Breast epithelium (tissue), 4 donors: ENCODE results near the gene NRXN3. TPM values are rescaled to one million over a fixed set of nuclear protein-coding genes. Genes with fewer than 3 reads are reported as not detected.

Experiments
- DNase-seq, 2 donors: peaks; one replicate each; pipeline ENCODE4 v3.0.0-alpha.2; 2019; ENCODE audit warnings: low spot score in 2 of 2
- H3K27ac ChIP-seq, 2 donors: fragments of 200-600 bp; sonication (generic) in 1 of 2; one replicate each; pipeline ENCODE4 v1.5.1; 2016 to 2019; ENCODE audit warnings: mild to moderate bottlenecking in 1 of 2
- H3K27me3 ChIP-seq, 2 donors: fragments of 200-600 bp; sonication (generic) in 1 of 2; one replicate each; pipeline versions ENCODE4 v1.5.1 to v1.6.0; 2017 to 2019; ENCODE audit warnings: control low read depth in 1 of 2, mild to moderate bottlenecking in 1 of 2
- H3K36me3 ChIP-seq: fragments of 200-600 bp; one replicate; pipeline ENCODE4 v1.5.1; 2019
- H3K4me1 ChIP-seq, 2 donors: fragments of 200-600 bp; sonication (generic); one replicate each; pipeline ENCODE4 v1.5.1; 2016 to 2019; ENCODE audit warnings: control low read depth in 1 of 2
- H3K4me3 ChIP-seq, 3 donors: fragments of 200-600 bp; sonication (generic); 1 replicate in 2 of 3; 2 replicates in 1 of 3; pipeline ENCODE4 v1.5.1; 2016 to 2019; ENCODE audit warnings: mild to moderate bottlenecking in 3 of 3, moderate library complexity in 2 of 3
- H3K9me3 ChIP-seq, 2 donors: fragments of 200-600 bp; sonication (generic) in 1 of 2; one replicate each; pipeline ENCODE4 v1.5.1; 2016 to 2019; ENCODE audit warnings: control low read depth in 1 of 2
- POLR2A ChIP-seq: fragments of 450-650 bp; IDR thresholded peaks from one replicate; pipeline ENCODE4 v1.6.1; 2016; ENCODE audit warnings: antibody characterized with exemption, mild to moderate bottlenecking, moderate library complexity
- POLR2AphosphoS5 ChIP-seq, 3 donors: sonication (generic); formaldehyde crosslinking; IDR thresholded peaks; one replicate each; pipeline ENCODE4 v1.6.1; 2017; ENCODE audit warnings: antibody characterized with exemption in 3 of 3
- intact Hi-C: fragments of 100-400 bp; cut with DNase I; formaldehyde crosslinking; loops from one replicate; pipeline ENCODE4 v1.15.1; 2023; ENCODE audit warnings: low total_unique reads
- total RNA-seq, 3 donors: library from RNA; depleted of rRNA; stranded (reverse); fragments of >200 nt; gene quantifications; one replicate each; pipeline ENCODE4 v1.1.0, GENCODE V29; 2016
- TF ChIP-seq, protein P1 (sequence below), 3 donors: fragments of 450-650 bp; IDR thresholded peaks; one replicate each; pipeline ENCODE4 v1.5.1; 2016 to 2017; ENCODE audit warnings: antibody characterized with exemption in 3 of 3, mild to moderate bottlenecking in 3 of 3, moderate library complexity in 3 of 3

Gene NRXN3
- total RNA-seq, 3 donors from 2014 or later = 2.9 to 3.6 (median 3.5) TPM

GRCh38 chr14:78873581-78873980 is 703.4 kb downstream of the NRXN3 start:
- Histone ChIP-seq H3K27me3 (no peaks in the 10 kb centered on the region), H3K27ac (no peak overlapping the region), H3K4me1 (no peaks in the 10 kb centered on the region), H3K9me3 (no peaks in the 10 kb centered on the region), H3K4me3 (no peak overlapping the region), H3K36me3 (no peaks in the 10 kb centered on the region)
- TF ChIP-seq POLR2AphosphoS5 (IDR thresholded peaks at IDR 0.05) (no peak), POLR2A (no peak)
- TF ChIP-seq, protein P1, sequence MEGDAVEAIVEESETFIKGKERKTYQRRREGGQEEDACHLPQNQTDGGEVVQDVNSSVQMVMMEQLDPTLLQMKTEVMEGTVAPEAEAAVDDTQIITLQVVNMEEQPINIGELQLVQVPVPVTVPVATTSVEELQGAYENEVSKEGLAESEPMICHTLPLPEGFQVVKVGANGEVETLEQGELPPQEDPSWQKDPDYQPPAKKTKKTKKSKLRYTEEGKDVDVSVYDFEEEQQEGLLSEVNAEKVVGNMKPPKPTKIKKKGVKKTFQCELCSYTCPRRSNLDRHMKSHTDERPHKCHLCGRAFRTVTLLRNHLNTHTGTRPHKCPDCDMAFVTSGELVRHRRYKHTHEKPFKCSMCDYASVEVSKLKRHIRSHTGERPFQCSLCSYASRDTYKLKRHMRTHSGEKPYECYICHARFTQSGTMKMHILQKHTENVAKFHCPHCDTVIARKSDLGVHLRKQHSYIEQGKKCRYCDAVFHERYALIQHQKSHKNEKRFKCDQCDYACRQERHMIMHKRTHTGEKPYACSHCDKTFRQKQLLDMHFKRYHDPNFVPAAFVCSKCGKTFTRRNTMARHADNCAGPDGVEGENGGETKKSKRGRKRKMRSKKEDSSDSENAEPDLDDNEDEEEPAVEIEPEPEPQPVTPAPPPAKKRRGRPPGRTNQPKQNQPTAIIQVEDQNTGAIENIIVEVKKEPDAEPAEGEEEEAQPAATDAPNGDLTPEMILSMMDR (IDR thresholded peaks at IDR 0.05) = no peak
- DNase-seq = no peak
- intact Hi-C loops = no loop called here

DNA sequence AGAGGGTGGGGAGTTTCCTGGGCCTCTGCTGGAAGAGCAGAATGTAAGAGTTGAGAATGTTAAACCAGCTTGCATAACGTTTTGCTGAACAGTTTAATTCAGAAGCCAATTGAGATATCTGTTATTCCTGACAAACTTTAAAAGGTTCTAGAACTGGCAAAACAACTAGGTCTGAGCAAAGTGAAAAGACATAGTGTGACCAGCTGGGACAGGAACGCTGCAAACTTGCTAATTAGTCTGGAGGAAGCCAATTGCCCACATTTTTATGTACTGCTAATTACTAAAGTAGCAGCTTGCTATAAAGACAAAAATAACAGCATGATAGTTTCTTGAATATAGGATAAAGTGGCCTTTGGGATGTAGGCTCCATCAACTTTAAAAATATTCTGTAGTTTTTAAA is 704.9 kb downstream of the NRXN3 start:
- no peaks in the 10 kb centered on the region for H3K9me3 ChIP-seq
- no peak overlapping the region for H3K27ac ChIP-seq
- H3K27me3 ChIP-seq = no peaks in the 10 kb centered on the region
- H3K4me3 ChIP-seq = no peak overlapping the region
- no peaks in the 10 kb centered on the region for H3K4me1 ChIP-seq
- intact Hi-C loops = no loop called here
- TF ChIP-seq, protein P1 (IDR thresholded peaks at IDR 0.05) = no peak
- H3K36me3 ChIP-seq = no peaks in the 10 kb centered on the region
- no peak for DNase-seq

- no peaks in the 10 kb centered on the region for H3K4me1 ChIP-seq
- H3K36me3 ChIP-seq = no peaks in the 10 kb centered on the region
- no peak overlapping the region for H3K4me3 ChIP-seq
- H3K27me3 ChIP-seq = no peaks in the 10 kb centered on the region
- no peak overlapping the region for H3K27ac ChIP-seq
- intact Hi-C loops = no loop called here
- TF ChIP-seq POLR2AphosphoS5 (IDR thresholded peaks at IDR 0.05) (no peak), POLR2A (no peak)
- TF ChIP-seq, protein P1 (IDR thresholded peaks at IDR 0.05) = no peak
- no peak for DNase-seq
- H3K9me3 ChIP-seq = peaks cover 6 to 12% of the 10 kb centered on the region in 2 donors
Observed at GRCh38 chr14:78885884-78886283, 715.7 kb downstream of the NRXN3 start.

DNA sequence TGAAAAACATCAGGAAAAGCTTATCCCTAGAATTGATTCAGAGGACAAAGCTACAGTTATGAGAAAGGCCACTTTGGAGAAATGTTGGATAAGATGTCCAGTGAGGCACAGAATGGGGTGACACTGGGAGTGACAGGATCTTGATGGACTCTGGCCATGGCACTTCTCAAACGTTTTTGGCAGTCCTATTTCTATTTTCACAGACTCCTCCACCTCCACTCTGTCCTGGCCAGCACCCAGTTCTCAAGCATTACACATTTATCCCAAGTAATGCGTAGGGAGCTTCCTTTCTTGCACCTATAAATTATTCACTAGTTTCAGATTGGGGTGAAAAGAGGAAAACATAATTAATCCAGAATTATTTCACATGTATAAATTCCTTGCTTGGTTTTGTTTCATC is 727.3 kb downstream of the NRXN3 start:
- no peak overlapping the region for H3K4me3 ChIP-seq
- TF ChIP-seq, protein P1 (IDR thresholded peaks at IDR 0.05) = no peak
- TF ChIP-seq POLR2A = no peak
- no peak for TF ChIP-seq POLR2AphosphoS5 (IDR thresholded peaks at IDR 0.05)
- no peaks in the 10 kb centered on the region for H3K4me1 ChIP-seq
- no peak overlapping the region for H3K27ac ChIP-seq
- H3K9me3 ChIP-seq = peaks cover 0 to 3% of the 10 kb centered on the region in 2 donors
- intact Hi-C loops = no loop called here
- no peak for DNase-seq
- no peaks in the 10 kb centered on the region for H3K36me3 ChIP-seq
- no peaks in the 10 kb centered on the region for H3K27me3 ChIP-seq

GRCh38 chr14:78902010-78902623 is 731.9 kb downstream of the NRXN3 start:
- TF ChIP-seq POLR2AphosphoS5 (IDR thresholded peaks at IDR 0.05) = no peak
- TF ChIP-seq, protein P1 (IDR thresholded peaks at IDR 0.05) = no peak
- no peak for TF ChIP-seq POLR2A
- H3K4me3 ChIP-seq = no peak overlapping the region
- no peaks in the 10 kb centered on the region for H3K36me3 ChIP-seq
- no peaks in the 10 kb centered on the region for H3K9me3 ChIP-seq
- no peak for DNase-seq
- H3K27me3 ChIP-seq = no peaks in the 10 kb centered on the region
- H3K4me1 ChIP-seq = no peaks in the 10 kb centered on the region
- intact Hi-C loops = no loop called here
- H3K27ac ChIP-seq = no peak overlapping the region
